Fibroblast of lung (primary cell): ENCODE measurements around the gene CHDH.

ENCODE experiments used
- EZH2 ChIP-seq: IDR thresholded peaks from 2 replicates; pipeline ENCODE4 v1.5.1; 2012; ENCODE audit warnings: low read length, control low read depth, mild to moderate bottlenecking; ENCODE audit errors: missing control alignments
- TF ChIP-seq, protein P1 (sequence below), 2 donors: IDR thresholded peaks in 1 of 2; conservative IDR thresholded peaks in 1 of 2; 1 replicate in 1 of 2; 2 replicates in 1 of 2; pipeline ENCODE4 v1.5.1; 2011 to 2012; ENCODE audit warnings: low read length in 2 of 2, control low read depth in 1 of 2, inconsistent platforms in 1 of 2, low read depth in 1 of 2, mild to moderate bottlenecking in 1 of 2

DNA sequence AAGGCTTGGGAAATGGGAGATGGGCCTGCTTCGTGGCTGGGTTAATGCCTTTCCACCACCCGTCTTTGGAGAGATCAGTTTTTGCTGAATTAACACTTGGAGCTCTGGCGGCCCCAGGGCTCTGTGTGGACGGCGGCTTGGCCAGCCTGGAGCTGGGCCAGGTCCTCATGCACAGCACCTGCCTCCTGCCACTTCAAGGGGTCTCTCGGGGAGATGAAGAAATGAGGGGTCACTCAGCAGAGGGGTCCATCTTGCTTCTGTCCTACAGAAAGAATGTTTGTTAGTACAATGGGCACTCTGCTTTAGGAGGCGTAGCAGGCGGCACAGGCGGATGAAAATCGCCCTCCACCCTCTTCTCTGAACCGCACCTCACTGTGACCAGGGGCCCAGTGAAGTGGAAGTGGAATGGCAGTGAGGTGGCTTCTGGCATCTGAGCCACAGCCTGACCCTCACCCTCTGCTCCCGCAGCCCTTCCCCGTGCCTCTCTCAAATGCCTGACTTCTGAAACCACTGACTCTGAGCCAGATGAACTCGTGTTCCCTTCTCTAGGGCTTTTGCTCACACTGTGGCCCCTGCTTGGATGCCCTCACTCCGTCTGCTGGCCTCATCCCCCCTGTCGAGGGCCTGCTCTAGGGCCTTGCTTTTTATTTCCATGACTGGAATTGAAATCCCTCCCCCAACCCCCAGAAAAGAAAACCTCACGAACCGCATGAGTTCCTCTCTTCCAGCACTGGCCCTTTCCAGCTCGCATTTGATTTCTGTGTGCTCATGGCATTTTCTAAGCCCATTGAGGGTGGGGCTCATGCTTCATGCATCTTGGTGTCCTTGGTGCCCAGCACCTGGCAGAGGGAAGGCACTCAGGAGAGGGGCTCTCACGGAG is 42.2 kb downstream of the CHDH start:
- TF ChIP-seq, protein P1, sequence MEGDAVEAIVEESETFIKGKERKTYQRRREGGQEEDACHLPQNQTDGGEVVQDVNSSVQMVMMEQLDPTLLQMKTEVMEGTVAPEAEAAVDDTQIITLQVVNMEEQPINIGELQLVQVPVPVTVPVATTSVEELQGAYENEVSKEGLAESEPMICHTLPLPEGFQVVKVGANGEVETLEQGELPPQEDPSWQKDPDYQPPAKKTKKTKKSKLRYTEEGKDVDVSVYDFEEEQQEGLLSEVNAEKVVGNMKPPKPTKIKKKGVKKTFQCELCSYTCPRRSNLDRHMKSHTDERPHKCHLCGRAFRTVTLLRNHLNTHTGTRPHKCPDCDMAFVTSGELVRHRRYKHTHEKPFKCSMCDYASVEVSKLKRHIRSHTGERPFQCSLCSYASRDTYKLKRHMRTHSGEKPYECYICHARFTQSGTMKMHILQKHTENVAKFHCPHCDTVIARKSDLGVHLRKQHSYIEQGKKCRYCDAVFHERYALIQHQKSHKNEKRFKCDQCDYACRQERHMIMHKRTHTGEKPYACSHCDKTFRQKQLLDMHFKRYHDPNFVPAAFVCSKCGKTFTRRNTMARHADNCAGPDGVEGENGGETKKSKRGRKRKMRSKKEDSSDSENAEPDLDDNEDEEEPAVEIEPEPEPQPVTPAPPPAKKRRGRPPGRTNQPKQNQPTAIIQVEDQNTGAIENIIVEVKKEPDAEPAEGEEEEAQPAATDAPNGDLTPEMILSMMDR (conservative IDR thresholded peaks at IDR 0.05 in 1 of 2, IDR thresholded peaks at IDR 0.05 in 1 of 2; ENCODE audit: low read depth in 1 of 2, low read length in 2 of 2) = no peak
- TF ChIP-seq EZH2 = no peak
